ENCODE results near the gene FXYD6.

Gene FXYD6

DNA sequence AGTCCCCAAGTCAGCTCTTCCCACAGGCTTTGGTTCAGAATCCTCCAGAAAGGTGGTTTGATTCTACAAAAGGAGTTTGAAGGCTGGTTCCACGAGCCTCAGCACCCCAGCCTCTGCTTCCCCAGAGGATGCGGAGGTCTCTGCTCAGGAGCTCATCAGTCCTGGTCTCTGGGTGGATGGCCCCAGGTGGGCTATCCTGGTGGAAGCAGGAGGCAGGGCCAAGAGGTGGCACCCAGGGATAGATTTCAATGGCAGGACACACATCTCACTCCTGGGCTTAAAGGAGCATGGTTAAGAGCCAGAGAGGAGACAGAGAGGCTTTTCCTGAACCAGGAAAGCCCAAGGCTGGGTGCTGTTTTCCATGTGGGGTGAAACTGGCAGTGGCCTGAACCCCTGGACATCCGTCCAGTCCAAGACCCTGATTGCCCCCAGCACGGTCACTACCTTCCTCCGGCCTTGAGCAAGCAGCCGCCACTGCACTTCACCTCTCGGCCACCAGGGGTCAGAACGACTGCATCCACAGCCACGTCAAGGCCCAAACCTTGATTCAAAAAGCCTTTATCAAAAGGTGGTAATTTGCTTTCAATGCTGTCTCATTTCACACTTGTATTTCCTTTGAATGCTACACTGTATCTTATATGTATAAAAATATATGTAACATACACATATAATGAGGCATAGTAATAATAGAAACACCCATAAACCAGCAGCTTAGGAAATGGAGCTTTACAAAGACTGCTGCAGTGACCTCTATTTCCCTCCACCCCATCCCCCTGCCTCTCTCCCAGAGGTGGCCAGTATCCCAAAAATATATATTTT is 32.6 kb downstream of the FXYD6 start:
- DNase-seq (ENCODE audit: low read depth in 2 of 2): peak; percentile 24 to 27

DNA sequence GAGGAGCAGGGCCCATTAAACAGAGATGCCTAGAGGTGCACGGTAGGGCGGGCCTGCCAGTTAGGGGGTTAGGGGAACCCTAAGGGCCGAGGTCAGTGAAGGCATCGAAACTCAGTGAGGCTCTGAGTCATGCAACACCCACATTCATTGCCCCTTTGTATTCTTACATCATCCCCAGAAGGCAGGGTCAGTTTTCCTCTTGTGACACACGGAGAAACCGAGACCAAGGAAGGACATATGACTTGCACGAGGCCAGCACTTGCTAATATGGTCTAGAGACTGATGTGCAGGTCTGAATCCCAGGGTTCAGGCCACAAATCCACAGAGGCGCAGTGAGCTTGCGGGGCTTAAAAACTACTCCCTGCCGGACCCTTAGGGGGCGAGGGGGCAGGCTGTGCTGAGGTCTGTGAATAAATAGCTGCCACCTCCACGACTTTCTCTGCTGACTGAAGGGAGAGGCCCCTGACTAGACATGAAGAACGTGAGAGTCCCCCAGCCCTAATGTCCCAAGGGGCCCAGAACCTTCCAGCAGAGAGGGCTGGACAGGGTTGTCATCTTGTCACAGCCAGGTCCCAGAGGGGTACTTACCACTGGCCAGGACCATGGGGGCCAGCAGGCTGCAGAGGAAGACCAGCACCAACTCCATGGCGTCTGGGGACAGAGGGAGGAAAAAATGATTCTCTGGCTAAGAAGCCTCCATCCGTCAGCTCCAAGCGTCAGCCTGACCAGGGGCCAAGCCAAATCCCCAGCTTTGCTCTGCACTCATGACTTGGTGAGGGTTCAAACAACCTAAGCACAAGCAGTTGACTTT is 34.1 kb downstream of the FXYD6 start:
- DNase-seq (ENCODE audit: low read depth in 2 of 2): no peak

- no peak for DNase-seq (ENCODE audit: low read depth in 2 of 2)
Measured at GRCh38 chr11:117841551-117842031, 34.9 kb downstream of the FXYD6 start.

DNA sequence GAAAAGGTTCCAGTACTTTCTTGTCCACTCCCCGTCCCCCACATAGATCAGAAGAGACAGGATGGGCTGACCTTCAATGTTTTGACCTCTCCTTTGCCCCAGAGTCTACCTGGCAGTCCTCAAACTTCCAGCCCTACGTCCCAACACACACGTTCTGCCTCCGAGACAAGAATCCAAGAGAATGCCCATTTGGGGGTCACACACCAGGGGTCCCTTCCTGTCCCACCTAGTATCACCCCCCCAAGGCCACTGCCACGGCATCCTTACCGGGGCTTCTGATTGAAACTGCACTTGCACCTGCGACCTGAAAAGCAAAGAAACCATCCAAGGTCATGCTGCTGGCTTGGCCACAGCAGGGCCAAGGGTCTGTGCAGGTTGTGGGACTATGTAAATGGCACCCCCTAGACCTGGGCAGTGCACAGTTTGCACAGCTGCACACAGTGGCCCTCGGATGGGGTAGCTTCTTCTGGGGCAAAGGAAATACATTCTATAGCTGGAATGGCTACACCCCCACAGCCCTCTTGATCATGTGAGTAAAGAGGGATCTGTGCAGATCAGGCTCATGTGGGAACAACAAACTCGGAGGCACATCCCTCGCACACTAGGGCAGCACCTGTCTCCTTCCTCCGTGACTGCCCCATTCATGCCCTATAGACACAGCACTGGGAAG is 35.4 kb downstream of the FXYD6 start:
- DNase-seq (ENCODE audit: low read depth in 2 of 2): no peak

DNA sequence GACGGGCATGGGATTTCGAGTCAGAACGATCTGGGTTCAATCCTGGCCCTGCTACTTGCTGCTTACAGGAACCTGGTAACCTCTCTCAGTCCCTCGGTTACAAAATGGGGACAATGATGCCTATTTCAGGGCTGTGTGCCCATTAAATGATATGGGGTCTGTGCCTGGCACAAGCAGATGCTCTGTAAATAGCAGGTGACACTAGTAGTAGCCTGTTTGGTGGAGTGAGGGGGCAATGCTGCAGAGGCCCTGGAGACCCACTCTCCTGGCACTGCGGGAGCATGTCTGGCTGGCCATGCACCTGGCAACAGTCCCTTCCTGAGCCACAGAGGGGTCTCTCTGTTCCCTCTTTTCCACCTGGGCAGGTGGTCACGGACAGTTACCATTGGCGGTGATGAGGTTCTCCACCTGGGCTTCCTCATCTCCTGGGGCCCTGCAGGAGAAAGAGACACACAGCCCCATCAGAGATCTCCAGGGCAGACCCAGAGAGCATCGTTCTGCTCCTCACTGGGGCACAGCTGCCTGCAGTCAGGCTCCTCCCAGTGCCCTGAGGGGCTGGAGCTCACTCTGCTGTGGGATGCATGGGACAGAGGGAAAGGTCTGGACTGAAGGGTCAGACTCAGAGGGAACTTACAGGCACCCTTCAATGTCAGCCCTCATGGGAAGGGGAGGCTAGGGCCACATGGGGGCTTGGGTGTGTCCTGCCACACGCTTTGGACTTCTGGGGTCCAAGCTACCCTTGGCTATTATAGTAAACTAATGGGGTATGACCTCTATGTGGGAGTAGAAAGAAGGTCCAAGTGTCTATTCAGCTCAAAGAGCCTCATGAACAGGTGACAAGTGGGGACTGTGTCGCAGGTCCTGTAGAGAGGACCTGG is 36.3 kb downstream of the FXYD6 start:
- no peak for DNase-seq (ENCODE audit: low read depth in 2 of 2)

GRCh38 chr11:117839380-117839881 is 37.0 kb downstream of the FXYD6 start:
- DNase-seq (ENCODE audit: low read depth in 2 of 2): no peak

DNA sequence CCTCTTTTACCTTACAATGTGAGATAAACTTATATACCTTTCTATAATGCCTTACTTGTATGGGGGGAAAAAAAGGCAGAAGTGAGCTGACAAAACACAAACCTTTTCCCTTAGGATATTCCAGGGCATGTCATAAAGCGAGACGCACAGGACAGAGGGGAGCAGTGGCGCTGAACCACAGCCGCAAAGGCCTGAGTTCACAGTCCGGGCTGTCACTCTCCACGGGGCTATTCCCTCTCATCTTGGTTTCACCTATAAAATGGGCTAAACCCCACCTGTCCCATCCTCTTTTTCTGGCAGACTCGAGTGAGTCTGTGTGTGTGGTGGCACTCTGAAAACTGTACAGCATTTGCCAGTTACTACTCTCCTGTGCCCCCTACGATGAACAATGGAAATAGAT is 37.6 kb downstream of the FXYD6 start:
- no peak for DNase-seq (ENCODE audit: low read depth in 2 of 2)

- DNase-seq (ENCODE audit: low read depth in 2 of 2): no peak
Measured at GRCh38 chr11:117837791-117838190, 38.7 kb downstream of the FXYD6 start.

- DNase-seq (ENCODE audit: low read depth in 2 of 2): no peak
Measured at GRCh38 chr11:117837070-117837776, 39.2 kb downstream of the FXYD6 start.

GRCh38 chr11:117836077-117836960 is 40.1 kb downstream of the FXYD6 start:
- no peak for DNase-seq (ENCODE audit: low read depth in 2 of 2)

DNA sequence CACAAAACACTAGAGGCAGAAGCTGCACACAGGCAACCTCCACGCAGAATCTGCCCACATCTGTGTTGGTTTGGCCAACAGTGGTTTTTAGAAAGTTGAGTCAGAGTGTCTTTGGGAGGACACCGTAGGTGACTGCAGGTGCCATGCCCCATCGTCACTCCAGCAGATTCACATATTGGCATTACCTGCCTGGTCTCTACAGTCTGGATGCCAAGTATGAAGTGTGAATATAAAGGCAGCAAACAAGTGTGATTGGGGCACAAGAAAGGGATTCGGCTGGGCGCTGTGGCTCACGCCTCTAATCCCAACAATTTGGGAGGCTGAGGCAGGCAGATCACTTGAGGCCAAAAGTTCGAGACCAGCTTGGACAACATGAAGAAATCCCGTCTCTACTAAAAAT is 40.9 kb downstream of the FXYD6 start:
- no peak for DNase-seq (ENCODE audit: low read depth in 2 of 2)

GRCh38 chr11:117834838-117835443 is 41.5 kb downstream of the FXYD6 start:
- no peak for DNase-seq (ENCODE audit: low read depth in 2 of 2)

- DNase-seq (ENCODE audit: low read depth in 2 of 2): no peak
Measured at GRCh38 chr11:117834068-117834810, 42.2 kb downstream of the FXYD6 start.

DNA sequence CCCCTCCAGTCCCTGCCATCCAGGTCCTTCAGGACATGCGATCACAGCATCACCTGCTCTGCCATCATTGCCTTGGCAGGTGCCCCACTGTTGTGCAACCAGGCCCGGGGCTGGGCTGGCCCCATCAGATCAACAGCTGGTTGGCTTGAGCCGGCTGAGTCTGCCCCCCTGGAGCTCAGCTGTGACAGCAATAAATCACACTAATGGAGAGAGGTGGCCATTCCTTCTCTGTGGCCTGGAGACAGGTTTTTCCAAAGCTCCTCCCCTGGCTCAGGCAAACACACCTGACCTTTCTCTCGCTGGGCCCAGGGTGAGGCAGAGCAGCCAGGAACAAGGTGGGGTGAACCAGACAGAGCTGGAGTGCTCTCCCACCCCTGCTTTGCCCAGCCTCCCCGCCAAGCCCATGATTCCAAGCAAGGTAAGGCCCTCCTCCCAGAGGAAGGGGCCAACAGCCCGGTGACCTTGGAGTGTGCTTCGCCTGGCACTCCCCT is 43.0 kb downstream of the FXYD6 start:
- DNase-seq (ENCODE audit: low read depth in 2 of 2): no peak

DNA sequence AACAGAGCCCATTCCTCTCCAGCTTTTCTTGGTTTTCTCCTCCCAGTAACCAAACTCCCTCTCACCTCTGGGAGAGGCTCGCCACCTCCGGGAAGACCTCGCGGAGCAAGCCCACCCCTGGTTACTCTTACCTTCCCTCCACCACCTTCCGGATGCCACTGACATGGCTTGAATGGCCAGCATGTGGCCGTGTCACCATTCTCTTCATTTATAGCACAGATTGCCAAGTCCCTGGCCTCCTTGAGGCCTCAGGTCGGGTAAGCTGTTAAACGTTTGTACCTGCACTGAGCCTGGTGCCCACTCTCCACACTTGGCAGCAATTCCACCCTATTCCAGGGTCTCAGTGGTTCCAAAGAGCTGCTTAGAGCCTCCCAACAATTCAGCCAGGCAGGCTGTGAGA is 43.9 kb downstream of the FXYD6 start:
- no peak for DNase-seq (ENCODE audit: low read depth in 2 of 2)

DNA sequence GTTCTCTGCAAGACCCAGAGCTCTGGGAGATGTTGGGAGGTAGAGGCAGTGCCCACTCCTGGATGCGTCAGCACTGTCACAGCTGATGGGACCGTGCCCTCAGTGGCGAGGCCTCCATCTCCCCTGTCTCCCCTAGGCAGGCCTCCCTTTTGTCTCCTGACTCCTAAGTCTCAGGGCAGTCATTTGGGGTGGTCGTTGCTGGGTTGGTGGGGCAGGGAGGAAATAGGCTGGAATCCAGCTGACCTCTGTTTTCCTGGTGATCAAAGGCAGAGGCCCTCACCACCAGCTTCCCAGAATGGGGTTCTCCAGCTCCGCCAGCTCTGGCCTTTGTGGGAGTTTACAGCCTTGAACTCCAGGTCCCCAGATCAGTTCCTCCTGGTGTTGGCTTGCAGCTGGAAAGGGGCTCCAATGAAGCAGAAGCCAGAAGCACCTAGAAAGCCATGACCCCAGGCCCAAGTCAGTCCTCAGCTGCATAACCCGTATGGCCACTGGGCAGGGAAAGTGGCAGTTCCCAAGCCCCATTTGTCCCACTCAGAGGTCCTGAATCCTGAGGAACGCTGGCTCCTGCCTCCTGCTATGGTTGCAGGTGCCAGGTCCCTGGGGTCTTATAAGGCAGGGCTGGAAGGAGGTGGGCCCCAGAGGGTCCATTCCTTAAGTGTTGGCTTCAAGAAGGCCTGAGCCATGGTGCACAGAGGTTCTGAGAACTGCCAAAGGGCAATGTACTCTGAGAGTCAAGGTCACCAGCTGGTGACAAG is 44.6 kb downstream of the FXYD6 start:
- DNase-seq (ENCODE audit: low read depth in 2 of 2): no peak

- no peak for DNase-seq (ENCODE audit: low read depth in 2 of 2)
Measured at GRCh38 chr11:117830674-117831351, 45.6 kb downstream of the FXYD6 start.

All from fibroblast of skin of left quadriceps (primary cell).